HEK293T (cell line): ENCODE results near the gene LETM1.

Experiments
- CTCF ChIA-PET: fragments of 350-600 bp; formaldehyde crosslinking; extraction: SDS; loops from one replicate; lab custom pipeline; 2021; ENCODE audit warnings: antibody characterized with exemption, inconsistent platforms; lab: Yijun Ruan, JAX
- POLR2A ChIA-PET: fragments of 350-600 bp; formaldehyde crosslinking; extraction: SDS; loops from one replicate; lab custom pipeline; 2020; ENCODE audit warnings: antibody characterized with exemption, inconsistent platforms; lab: Yijun Ruan, JAX
- DNase-seq: peaks from one replicate; pipeline ENCODE4 v3.0.0; 2012; ENCODE audit warnings: mixed read lengths; ENCODE audit errors: extremely low spot score
- ARNT ChIP-seq: fragments of 450-650 bp; IDR thresholded peaks from 2 replicates; pipeline ENCODE4 v1.6.1; 2017; ENCODE audit warnings: mild to moderate bottlenecking
- BHLHE40 ChIP-seq: fragments of 450-650 bp; IDR thresholded peaks from 2 replicates; pipeline ENCODE4 v1.6.1; 2016; ENCODE audit warnings: mild to moderate bottlenecking, moderate library complexity, borderline replicate concordance
- CTBP1 ChIP-seq: fragments of 450-650 bp; IDR thresholded peaks from 2 replicates; pipeline ENCODE4 v1.6.1; 2016; ENCODE audit warnings: borderline replicate concordance
- ELF4 ChIP-seq: fragments of 450-650 bp; IDR thresholded peaks from 2 replicates; pipeline ENCODE4 v1.6.1; 2017; ENCODE audit warnings: antibody characterized with exemption
- FOXA1 ChIP-seq: fragments of 450-650 bp; IDR thresholded peaks from 2 replicates; pipeline ENCODE4 v1.6.1; 2016; ENCODE audit warnings: mild to moderate bottlenecking
- FOXK2 ChIP-seq: fragments of 450-650 bp; IDR thresholded peaks from 2 replicates; pipeline ENCODE4 v1.6.1; 2016; ENCODE audit warnings: mild to moderate bottlenecking
- FOXM1 ChIP-seq: fragments of 450-650 bp; IDR thresholded peaks from 2 replicates; pipeline ENCODE4 v1.6.1; 2017; ENCODE audit warnings: mild to moderate bottlenecking, borderline replicate concordance
- HDGF ChIP-seq: fragments of 450-650 bp; IDR thresholded peaks from 2 replicates; pipeline ENCODE4 v1.6.1; 2017; ENCODE audit warnings: antibody characterized with exemption, borderline replicate concordance
- L3MBTL2 ChIP-seq: fragments of 450-650 bp; conservative IDR thresholded peaks from 2 replicates; pipeline ENCODE4 v1.6.1; 2016; ENCODE audit warnings: mild to moderate bottlenecking
- LEF1 ChIP-seq: fragments of 450-650 bp; IDR thresholded peaks from 2 replicates; pipeline ENCODE4 v1.6.1; 2017; ENCODE audit warnings: mild to moderate bottlenecking, borderline replicate concordance
- NFRKB ChIP-seq: fragments of 450-650 bp; IDR thresholded peaks from 2 replicates; pipeline ENCODE4 v1.6.1; 2016; ENCODE audit warnings: mild to moderate bottlenecking, moderate library complexity
- PKNOX1 ChIP-seq: fragments of 450-650 bp; IDR thresholded peaks from 2 replicates; pipeline ENCODE4 v1.6.1; 2016
- SP1 ChIP-seq: fragments of 450-650 bp; IDR thresholded peaks from 2 replicates; pipeline ENCODE4 v1.6.1; 2017
- SUZ12 ChIP-seq: fragments of 450-650 bp; IDR thresholded peaks from 2 replicates; pipeline ENCODE4 v1.6.1; 2016; ENCODE audit warnings: mild to moderate bottlenecking
- TARDBP ChIP-seq: fragments of 450-650 bp; IDR thresholded peaks from 2 replicates; pipeline ENCODE4 v1.6.1; 2016
- ZNF384 ChIP-seq: fragments of 450-650 bp; IDR thresholded peaks from 2 replicates; pipeline ENCODE4 v1.6.1; 2016

The LETM1 gene

GRCh38 chr4:1799387-1800375 lies 56.3 kb downstream of the LETM1 start:
- DNase-seq, result no peak
- CTCF ChIA-PET, result interaction anchor here (2.3 kb wide), 1 partner anchor 51 kb away, joined by 7 read pairs; no protein-coding TSS in a partner anchor
- POLR2A ChIA-PET, result interaction anchor here (1.4 kb wide), 1 partner anchor 13 kb away, joined by 3 read pairs; no protein-coding TSS in a partner anchor
- TF ChIP-seq FOXM1 (no peak), TARDBP (no peak), SP1 (no peak), FOXK2 (no peak), CTBP1 (no peak), PKNOX1 (no peak), FOXA1 (no peak)

- no peak for TF ChIP-seq L3MBTL2
- no peak for TF ChIP-seq LEF1
- no peak for TF ChIP-seq ELF4
- TF ChIP-seq FOXA1, result no peak
- TF ChIP-seq SUZ12, result no peak
- TF ChIP-seq HDGF, result no peak
- no peak for TF ChIP-seq SP1
- no peak for TF ChIP-seq FOXK2
- no peak for TF ChIP-seq FOXM1
- no peak for TF ChIP-seq ARNT
- TF ChIP-seq TARDBP, result no peak
- no peak for TF ChIP-seq ZNF384
- no peak for TF ChIP-seq CTBP1
- no peak for DNase-seq
- ChIA-PET POLR2A (interaction anchor here (1.4 kb wide), 1 partner anchor 14 kb away, joined by 3 read pairs; no protein-coding TSS in a partner anchor), CTCF (interaction anchor here (1.4 to 2.3 kb wide), 2 partner anchors 11 to 51 kb away, joined by 4 to 7 read pairs; no protein-coding TSS in a partner anchor)
These were observed 57.2 kb downstream of the LETM1 start for GRCh38 chr4:1798580-1799386.

GRCh38 chr4:1797861-1798579 lies 57.9 kb downstream of the LETM1 start:
- no peak for DNase-seq
- TF ChIP-seq BHLHE40, result no peak
- CTCF ChIA-PET, result interaction anchor here (1.4 to 2.3 kb wide), 2 partner anchors 12 to 50 kb away, joined by 4 to 7 read pairs; no protein-coding TSS in a partner anchor
- POLR2A ChIA-PET, result interaction anchor here (1.4 kb wide), 1 partner anchor 15 kb away, joined by 3 read pairs; no protein-coding TSS in a partner anchor

- TF ChIP-seq SUZ12 (no peak), HDGF (no peak)
- CTCF ChIA-PET, result interaction anchor here (1.4 to 2.3 kb wide), 2 partner anchors 13 to 49 kb away, joined by 4 to 7 read pairs; no protein-coding TSS in a partner anchor
These were observed 58.6 kb downstream of the LETM1 start for GRCh38 chr4:1797298-1797860.

GRCh38 chr4:1796486-1797204 lies 59.3 kb downstream of the LETM1 start:
- TF ChIP-seq SP1, result no peak
- no peak for TF ChIP-seq FOXA1
- no peak for TF ChIP-seq SUZ12
- TF ChIP-seq FOXM1, result no peak
- TF ChIP-seq TARDBP, result no peak
- no peak for TF ChIP-seq LEF1
- TF ChIP-seq ELF4, result no peak
- TF ChIP-seq ZNF384, result no peak
- no peak for TF ChIP-seq NFRKB
- TF ChIP-seq BHLHE40, result no peak
- no peak for TF ChIP-seq CTBP1
- no peak for TF ChIP-seq PKNOX1
- no peak for TF ChIP-seq L3MBTL2
- TF ChIP-seq FOXK2, result no peak
- TF ChIP-seq HDGF, result no peak
- TF ChIP-seq ARNT, result no peak
- POLR2A ChIA-PET, result no interaction called here
- DNase-seq, result no peak
- CTCF ChIA-PET, result interaction anchor here (0.9 kb wide), 1 partner anchor 50 kb away, joined by 3 read pairs; no protein-coding TSS in a partner anchor

More at GRCh38 chr4:1797298-1797860, 58.6 kb downstream of the LETM1 start:
- DNase-seq, result no peak
- POLR2A ChIA-PET, result no interaction called here
